K562 (cell line): Measurements from ENCODE around the gene CDC42SE2. TPM values are rescaled to one million over a fixed set of nuclear protein-coding genes. Genes with fewer than 3 reads are reported as not detected.

Experiments
- ATAC-seq: fragments of 200-7000 bp; cut with Tn5 transposase; 3 replicates; pipeline ENCODE4 v1.9.1; 2020; ENCODE audit warnings: moderate library complexity
- BruUV-seq: library from RNA; stranded (reverse); fragments of 400-500 nt; replicated peaks from 2 replicates; lab custom pipeline; 2021; lab: Mats Ljungman, UMichigan
- CTCF ChIA-PET: fragments of 300-600 bp; formaldehyde crosslinking; extraction: SDS; loops from one replicate; lab custom pipeline; 2021; ENCODE audit warnings: low intra/inter-chr PET ratio; lab: Yijun Ruan, JAX
- POLR2A ChIA-PET: fragments of 300-600, 350-650 bp; sonication (Branson Sonifier 250); formaldehyde crosslinking; extraction: SDS; loops from one replicate; lab custom pipeline; 2021; ENCODE audit warnings: antibody characterized with exemption, inconsistent platforms; lab: Yijun Ruan, JAX
- DNase-seq, 4 experiments: peaks; one replicate each; pipeline versions ENCODE4 v3.0.0 to v3.0.0-alpha.2; 2011 to 2018; ENCODE audit warnings: low spot score in 3 of 4, mixed read lengths in 3 of 4; ENCODE audit errors: extremely low read depth in 1 of 4
- FAIRE-seq: peaks from 2 replicates; lab custom pipeline; 2011; peaks lifted over from hg19 to GRCh38; lab: Jason Lieb, UNC
- H2AFZ ChIP-seq: 2 replicates; pipeline ENCODE4 v1.6.0; 2011; ENCODE audit warnings: low read depth, low read length, control low read depth, inconsistent platforms
- H3K27ac ChIP-seq: fragments of 200-600 bp; 3 replicates; pipeline ENCODE4 v1.8.0; 2011; ENCODE audit warnings: low read depth, mild to moderate bottlenecking, control low read depth, inconsistent platforms, low read length, moderate library complexity, mixed read lengths; ENCODE audit errors: extremely low read depth
- H3K27me3 ChIP-seq, 2 experiments: fragments of 300-600 bp in 1 of 2; 2 replicates in 1 of 2; 3 replicates in 1 of 2; pipeline versions ENCODE4 v1.6.0 to v1.8.0; 2011; ENCODE audit warnings: inconsistent platforms in 2 of 2, low read length in 2 of 2, mild to moderate bottlenecking in 1 of 2, mixed read lengths in 1 of 2, moderate library complexity in 1 of 2; ENCODE audit not compliant: control insufficient read depth in 2 of 2, insufficient read depth in 2 of 2
- H3K36me3 ChIP-seq: fragments of 300-600 bp; 3 replicates; pipeline ENCODE4 v1.8.0; 2011; ENCODE audit warnings: mild to moderate bottlenecking, low read length, inconsistent platforms; ENCODE audit not compliant: control insufficient read depth, insufficient read depth
- H3K4me1 ChIP-seq, 2 experiments: fragments of 200-600 bp in 1 of 2; replicated peaks in 1 of 2; 2 replicates in 1 of 2; 3 replicates in 1 of 2; pipeline versions ENCODE4 v1.5.1 to v1.8.0; 2011; ENCODE audit warnings: inconsistent platforms in 2 of 2, low read length in 2 of 2, mild to moderate bottlenecking in 1 of 2, mixed read lengths in 1 of 2, moderate library complexity in 1 of 2; ENCODE audit not compliant: control insufficient read depth in 2 of 2, insufficient read depth in 2 of 2
- H3K4me2 ChIP-seq: 2 replicates; pipeline ENCODE4 v1.6.1; 2011; ENCODE audit warnings: low read length, control low read depth, inconsistent platforms, mixed read lengths; ENCODE audit not compliant: insufficient read depth
- H3K4me3 ChIP-seq: fragments of 200-600 bp; sonication (generic), shearing (Covaris generic); 2 replicates; pipeline ENCODE4 v1.5.1; 2016; ENCODE audit warnings: control low read depth, inconsistent platforms
- H3K79me2 ChIP-seq: fragments of 200-600 bp; 3 replicates; pipeline ENCODE4 v1.8.0; 2011; ENCODE audit warnings: low read length, inconsistent platforms; ENCODE audit not compliant: control insufficient read depth, insufficient read depth
- H3K9ac ChIP-seq, 2 experiments: 2 replicates each; pipeline versions ENCODE4 v1.6.0 to v1.6.1; 2011; ENCODE audit warnings: low read depth in 2 of 2, low read length in 2 of 2, control low read depth in 1 of 2, inconsistent platforms in 1 of 2, mild to moderate bottlenecking in 1 of 2, mixed read lengths in 1 of 2; ENCODE audit not compliant: insufficient read depth in 1 of 2
- H3K9me1 ChIP-seq: one replicate; pipeline ENCODE4 v1.6.0; 2011; ENCODE audit warnings: inconsistent platforms, mild to moderate bottlenecking, low read length, moderate library complexity; ENCODE audit not compliant: control insufficient read depth, insufficient read depth
- H3K9me3 ChIP-seq: replicated peaks from 2 replicates; pipeline ENCODE4 v1.5.1; 2011; ENCODE audit warnings: low read depth, low read length, inconsistent platforms; ENCODE audit not compliant: control insufficient read depth, insufficient read depth
- H4K20me1 ChIP-seq: replicated peaks from 2 replicates; pipeline ENCODE4 v1.6.1; 2011; ENCODE audit warnings: low read length, inconsistent platforms, mixed read lengths; ENCODE audit not compliant: control insufficient read depth, insufficient read depth
- HNRNPL ChIP-seq: fragments of 200-400 bp; formaldehyde crosslinking; IDR thresholded peaks from 2 replicates; pipeline ENCODE4 v1.6.1; 2017; ENCODE audit warnings: low read depth, mild to moderate bottlenecking, low read length
- JUND ChIP-seq, 2 experiments: IDR thresholded peaks; 2 replicates in 1 of 2; 3 replicates in 1 of 2; pipeline ENCODE4 v1.6.1; 2011; ENCODE audit warnings: borderline replicate concordance in 2 of 2, low read depth in 2 of 2, low read length in 2 of 2, improper control_type of control experiment in 1 of 2, missing biosample characterization in 1 of 2, missing genetic modification characterization in 1 of 2, missing genetic modification reagents in 1 of 2
- PHF8 ChIP-seq: fragments of 200-600 bp; sonication (generic); IDR thresholded peaks from 2 replicates; pipeline ENCODE4 v1.6.1; 2012; ENCODE audit warnings: mixed run types, mild to moderate bottlenecking, inconsistent platforms, low read length, moderate library complexity, borderline replicate concordance
- SP1 ChIP-seq: sonication (generic); formaldehyde crosslinking; IDR thresholded peaks from 2 replicates; pipeline ENCODE4 v1.8.1; 2022; ENCODE audit warnings: mild to moderate bottlenecking, missing genetic modification reagents
- ZMIZ1 ChIP-seq, 2 experiments: fragments of 150-350 bp in 1 of 2; IDR thresholded peaks; 2 replicates each; pipeline ENCODE4 v1.6.1; 2012 to 2016; ENCODE audit warnings: low read depth in 2 of 2, low read length in 2 of 2, mild to moderate bottlenecking in 1 of 2, moderate library complexity in 1 of 2
- WGBS: fragments of 100-300 bp; shearing (Covaris generic); methylation state at CpG from one replicate; pipeline ENCODE4 v1.1.6; 2016; ENCODE audit warnings: low coverage, mixed read lengths; ENCODE audit not compliant: insufficient coverage; ENCODE audit errors: missing lambda C conversion rate; 5-methylcytosine and 5-hydroxymethylcytosine counted together
- in situ Hi-C: fragments of 300-500 bp; cut with MboI; formaldehyde crosslinking; loops from 4 replicates; pipeline ENCODE4 v1.15.0; 2018; ENCODE audit warnings: inconsistent platforms, mixed read lengths
- intact Hi-C: fragments of 100-400 bp; cut with micrococcal nuclease; formaldehyde crosslinking; loops from 2 replicates; pipeline ENCODE4 v1.14.2; 2022
- polyA plus RNA-seq, 8 experiments: library from polyadenylated mRNA; depleted of rRNA in 4 of 8; stranded (reverse) in 5 of 8; unstranded in 3 of 8; fragments of >200 nt; fragmentation: Nextera tagmentation in 2 of 8; fragmentation: Illumina TruSeq in 1 of 8; extraction: Ambion mirVana in 2 of 8; extraction: Trizol in 1 of 8; gene quantifications; 2 replicates each; pipeline versions ENCODE4 v1.2.1 to v1.2.3, GENCODE V29; 2011 to 2014; ENCODE audit warnings: inconsistent platforms in 1 of 8, missing spikeins in 1 of 8
- total RNA-seq, 7 experiments: library from RNA; depleted of rRNA in 6 of 7; stranded (reverse); fragments of >200 nt in 6 of 7; fragmentation: Illumina TruSeq in 2 of 7; extraction: Trizol in 2 of 7; gene quantifications; 2 replicates each; pipeline versions ENCODE4 v1.2.1 to v1.2.3, GENCODE V29; 2011 to 2021; ENCODE audit warnings: low replicate concordance in 1 of 7

The CDC42SE2 gene
- total and polyA plus RNA-seq, 9 of the 15 experiments (the other 6 are each of a cell fraction or from before 2014, with no cell fraction given) = 24.8 to 44.3 (median 32.7) TPM

DNA sequence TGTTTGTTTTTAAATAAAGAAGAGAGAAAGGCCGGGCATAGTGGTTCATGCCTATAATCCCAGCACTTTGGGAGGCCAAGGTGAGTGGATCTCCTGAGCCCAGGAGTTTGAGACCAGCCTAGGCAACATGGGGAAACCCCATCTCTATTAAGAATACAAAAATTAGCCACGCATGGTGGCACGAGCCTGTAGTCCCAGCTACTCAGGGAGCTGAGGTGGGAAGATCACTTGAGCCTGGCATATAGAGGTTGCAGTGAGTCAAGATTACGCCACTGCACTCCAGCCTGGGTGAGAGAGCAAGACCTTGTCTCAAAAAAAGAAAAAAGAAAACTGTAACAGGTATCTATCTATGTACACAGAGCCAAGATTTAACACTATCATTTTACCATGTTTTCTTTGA is 34.2 kb upstream of the CDC42SE2 start:
- ChIA-PET POLR2A (interaction anchor here (1.2 kb wide), 1 partner anchor 55 kb away, joined by 3 read pairs; no protein-coding TSS in a partner anchor), CTCF (no interaction called here)
- no peak for DNase-seq
- Histone ChIP-seq H3K36me3 (no peaks in the 10 kb centered on the region), H2AFZ (no peak overlapping the region), H3K9me1 (no peaks in the 10 kb centered on the region), H3K9ac (no peak overlapping the region), H3K27me3 (peaks cover 0 to 4% of the 10 kb centered on the region in 2 experiments; a peak in 1 of 5 replicates), H4K20me1 (no peaks in the 10 kb centered on the region), H3K4me2 (no peak overlapping the region), H3K27ac (no peak overlapping the region), H3K4me1 (peaks cover 0 to 3% of the 10 kb centered on the region in 2 experiments; a peak in 1 of 5 replicates), H3K4me3 (no peak overlapping the region), H3K79me2 (no peaks in the 10 kb centered on the region), H3K9me3 (no peaks in the 10 kb centered on the region)
- no TSS peak for BruUV-seq
- intact Hi-C loops (no loop called here), in situ Hi-C loops (no loop called here)
- TF ChIP-seq PHF8 (no peak), HNRNPL (no peak), JUND (IDR thresholded peaks at IDR 0.05; ENCODE audit: borderline replicate concordance, low read depth, low read length) (no peak), JUND (tag; IDR thresholded peaks at IDR 0.05; ENCODE audit: borderline replicate concordance, low read depth, low read length) (no peak), ZMIZ1 (IDR thresholded peaks at IDR 0.05; ENCODE audit: low read depth in 2 of 2, low read length in 2 of 2) (no peak), SP1 (no peak)
- WGBS = 56% methylated on average over 4 of the region's 4 CpGs
- FAIRE-seq = no peak
- no peak for ATAC-seq
